Measurements from ENCODE around the gene GPR78. TPM values are rescaled to one million over a fixed set of nuclear protein-coding genes. Genes with fewer than 3 reads are reported as not detected.

The GPR78 gene
- total RNA-seq, 1 experiment from 2014 or later: 3.4 TPM

DNA sequence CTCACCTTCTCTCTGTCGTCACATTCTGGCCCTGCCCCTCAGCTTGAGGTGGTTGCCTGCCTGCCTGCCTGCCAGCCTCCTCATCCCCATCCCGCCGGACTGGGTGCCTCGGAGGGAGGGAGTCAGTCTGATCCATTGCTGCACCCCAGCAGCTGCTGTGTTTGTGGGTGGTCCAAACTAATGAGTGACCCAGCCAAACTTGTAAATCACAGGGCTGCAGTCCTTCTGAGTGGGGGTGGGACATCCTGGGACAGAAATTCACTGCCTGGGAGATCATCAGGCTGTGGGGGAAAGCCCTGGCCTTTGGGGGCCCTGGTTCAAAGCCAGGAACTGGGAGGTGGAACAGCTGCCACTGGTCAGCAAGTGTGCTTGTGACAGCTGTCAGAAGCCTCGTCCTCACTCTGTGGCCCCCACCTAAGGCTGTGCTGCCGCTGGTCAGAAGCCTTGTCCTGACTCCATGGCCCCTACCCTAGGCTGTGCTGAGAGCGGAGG, 5.6 kb downstream of the GPR78 start:
- no peak overlapping the region for H2BK120ac ChIP-seq (ENCODE audit: low read depth, low read length, poor library complexity, severe bottlenecking)
- no peak overlapping the region for H3K4ac ChIP-seq (ENCODE audit: low read depth, low read length)
- Mint-ChIP-seq H3K4me3 (no peak overlapping the region), H3K4me1 (peaks cover 33 to 37% of the 10 kb centered on the region in 2 experiments), H3K27me3 (ENCODE audit: low read depth) (peaks cover 25% of the 10 kb centered on the region), H3K36me3 (ENCODE audit: insufficient read depth in 1 of 3, low read depth in 3 of 3) (no peaks in the 10 kb centered on the region), H3K9me3 (no peaks in the 10 kb centered on the region), H3K27ac (no peak overlapping the region)
- no peak overlapping the region for H4K8ac ChIP-seq (replicated peaks; ENCODE audit: insufficient read length, low read depth, low read length)
- H2BK20ac ChIP-seq (ENCODE audit: low read depth, low read length, poor library complexity, severe bottlenecking): no peak overlapping the region
- H3K27me3 ChIP-seq (ENCODE audit: insufficient read depth, low read length): peaks cover 9% of the 10 kb centered on the region; the same call in 1 of the 2 replicates
- no peak overlapping the region for H3K9ac ChIP-seq (ENCODE audit: extremely low read depth, insufficient read length, low read length)
- H3K9me3 ChIP-seq (ENCODE audit: control insufficient read depth, low read depth, low read length): no peaks in the 10 kb centered on the region
- H2BK12ac ChIP-seq (ENCODE audit: insufficient read length, low read depth, low read length): no peak overlapping the region
- no peak overlapping the region for H2BK15ac ChIP-seq (ENCODE audit: low read depth, low read length)
- H4K20me1 ChIP-seq (ENCODE audit: control insufficient read depth, insufficient read depth, insufficient read length): no peaks in the 10 kb centered on the region
- H3K56ac ChIP-seq (ENCODE audit: insufficient read length, low read depth, low read length): no peak overlapping the region
- H2AK5ac ChIP-seq (ENCODE audit: insufficient read length, low read length): no peak overlapping the region
- H4K5ac ChIP-seq (ENCODE audit: insufficient read length, low read depth, low read length): no peak overlapping the region
- WGBS (ENCODE audit: extremely low coverage, insufficient read length, low lambda C conversion rate): no CpG with 5 or more reads among the region's 7 CpGs
- H3K79me2 ChIP-seq (ENCODE audit: insufficient read depth, low read length): no peaks in the 10 kb centered on the region
- no peak for DNase-seq
- H3K14ac ChIP-seq (ENCODE audit: insufficient read depth, low read length): no peak overlapping the region
- H2AFZ ChIP-seq (ENCODE audit: low read length): no peak overlapping the region
- no peak overlapping the region for H3K27ac ChIP-seq (ENCODE audit: insufficient read length, low read depth, low read length)
- H2BK5ac ChIP-seq (ENCODE audit: insufficient read length, low read length): no peak overlapping the region
- TF ChIP-seq, protein P1, sequence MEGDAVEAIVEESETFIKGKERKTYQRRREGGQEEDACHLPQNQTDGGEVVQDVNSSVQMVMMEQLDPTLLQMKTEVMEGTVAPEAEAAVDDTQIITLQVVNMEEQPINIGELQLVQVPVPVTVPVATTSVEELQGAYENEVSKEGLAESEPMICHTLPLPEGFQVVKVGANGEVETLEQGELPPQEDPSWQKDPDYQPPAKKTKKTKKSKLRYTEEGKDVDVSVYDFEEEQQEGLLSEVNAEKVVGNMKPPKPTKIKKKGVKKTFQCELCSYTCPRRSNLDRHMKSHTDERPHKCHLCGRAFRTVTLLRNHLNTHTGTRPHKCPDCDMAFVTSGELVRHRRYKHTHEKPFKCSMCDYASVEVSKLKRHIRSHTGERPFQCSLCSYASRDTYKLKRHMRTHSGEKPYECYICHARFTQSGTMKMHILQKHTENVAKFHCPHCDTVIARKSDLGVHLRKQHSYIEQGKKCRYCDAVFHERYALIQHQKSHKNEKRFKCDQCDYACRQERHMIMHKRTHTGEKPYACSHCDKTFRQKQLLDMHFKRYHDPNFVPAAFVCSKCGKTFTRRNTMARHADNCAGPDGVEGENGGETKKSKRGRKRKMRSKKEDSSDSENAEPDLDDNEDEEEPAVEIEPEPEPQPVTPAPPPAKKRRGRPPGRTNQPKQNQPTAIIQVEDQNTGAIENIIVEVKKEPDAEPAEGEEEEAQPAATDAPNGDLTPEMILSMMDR (conservative IDR thresholded peaks at IDR 0.05): no peak
- H3K79me1 ChIP-seq (ENCODE audit: insufficient read depth, low read depth, low read length, poor library complexity, severe bottlenecking): no peaks in the 10 kb centered on the region
- H3K23me2 ChIP-seq (ENCODE audit: insufficient read length, low read depth, low read length, poor library complexity, severe bottlenecking): peaks cover 3% of the 10 kb centered on the region
- no peak overlapping the region for H3T11ph ChIP-seq (ENCODE audit: low read length)
- H3K4me1 ChIP-seq (ENCODE audit: insufficient read depth, low read length): no peaks in the 10 kb centered on the region
- H3K18ac ChIP-seq (ENCODE audit: insufficient read length, low read depth, low read length): no peak overlapping the region
- no peak overlapping the region for H4K91ac ChIP-seq (ENCODE audit: insufficient read length, low read depth, low read length)
- H3K4me2 ChIP-seq (ENCODE audit: insufficient read depth, insufficient read length, low read length): no peak overlapping the region
- H3K23ac ChIP-seq (ENCODE audit: insufficient read length, low read depth, low read length): no peak overlapping the region
